HG03342 (cell line): ENCODE results near the gene SPOP.
A peak's percentile ranks its signal among the peaks of the same experiment; 100 is the strongest.
"Not testable (repeated sequence)": the region's sequence is repeated elsewhere in the genome, so short reads cannot be mapped to it uniquely, and the experiment has no call there.

Experiments used
- ATAC-seq: cut with Tn5 transposase; IDR thresholded peaks from one replicate; pipeline ENCODE4 v1.9.1; 2021; ENCODE audit warnings: mild to moderate bottlenecking, moderate library complexity; ENCODE audit not compliant: unreplicated experiment

SPOP gene

DNA sequence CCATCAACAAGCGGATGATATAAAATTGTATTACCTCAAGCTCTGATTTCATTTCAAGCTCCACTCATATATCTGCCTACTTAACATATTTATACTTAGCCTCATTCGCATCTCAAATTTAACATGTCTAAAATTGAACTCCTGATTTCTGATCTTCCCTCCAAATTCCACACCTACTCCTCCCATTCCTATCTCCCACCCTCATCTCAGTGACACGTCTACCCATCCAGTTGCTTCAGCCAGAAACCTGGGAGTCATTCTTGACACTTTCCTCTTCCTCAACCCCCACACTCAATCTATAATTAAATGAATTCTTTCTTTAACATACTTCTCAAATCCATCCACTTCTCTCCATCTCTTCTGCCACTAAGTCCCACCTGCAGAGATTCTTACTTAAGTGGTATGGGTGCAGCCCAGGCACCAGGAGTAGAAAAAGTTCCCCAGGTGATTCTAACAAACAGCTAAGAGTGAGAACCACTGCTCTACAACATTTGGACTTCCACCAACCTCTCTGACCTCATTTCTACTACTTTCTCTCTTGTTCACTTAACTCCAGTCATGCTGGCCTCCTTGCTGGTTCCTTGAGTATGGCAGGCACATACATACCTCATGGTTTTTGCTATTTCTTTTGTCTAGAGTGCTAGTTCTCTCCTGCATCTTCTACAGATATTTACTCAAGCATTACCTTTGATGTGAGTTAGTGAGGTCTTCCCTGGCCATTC is 18.1 kb downstream of the SPOP start:
- ATAC-seq, result no peak

- no peak for ATAC-seq
Measured at GRCh38 chr17:49656247-49656646, 21.6 kb downstream of the SPOP start.

DNA sequence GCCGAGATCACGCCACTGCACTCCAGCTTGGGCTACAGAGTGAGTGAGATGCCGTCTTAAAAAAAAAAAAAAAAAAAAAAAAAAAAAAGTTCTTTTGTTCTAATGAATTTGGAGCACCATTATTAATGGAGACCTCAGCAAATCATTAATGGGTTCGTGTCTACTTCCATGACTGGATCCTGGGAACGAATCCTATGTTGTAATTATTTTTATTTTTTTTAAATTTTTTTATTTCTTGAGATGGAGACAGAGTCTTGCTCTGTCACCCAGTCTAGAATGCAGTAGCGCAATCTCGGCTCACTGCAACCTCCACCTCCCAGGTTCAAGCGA is 30.7 kb downstream of the SPOP start:
- ATAC-seq, result no peak

DNA sequence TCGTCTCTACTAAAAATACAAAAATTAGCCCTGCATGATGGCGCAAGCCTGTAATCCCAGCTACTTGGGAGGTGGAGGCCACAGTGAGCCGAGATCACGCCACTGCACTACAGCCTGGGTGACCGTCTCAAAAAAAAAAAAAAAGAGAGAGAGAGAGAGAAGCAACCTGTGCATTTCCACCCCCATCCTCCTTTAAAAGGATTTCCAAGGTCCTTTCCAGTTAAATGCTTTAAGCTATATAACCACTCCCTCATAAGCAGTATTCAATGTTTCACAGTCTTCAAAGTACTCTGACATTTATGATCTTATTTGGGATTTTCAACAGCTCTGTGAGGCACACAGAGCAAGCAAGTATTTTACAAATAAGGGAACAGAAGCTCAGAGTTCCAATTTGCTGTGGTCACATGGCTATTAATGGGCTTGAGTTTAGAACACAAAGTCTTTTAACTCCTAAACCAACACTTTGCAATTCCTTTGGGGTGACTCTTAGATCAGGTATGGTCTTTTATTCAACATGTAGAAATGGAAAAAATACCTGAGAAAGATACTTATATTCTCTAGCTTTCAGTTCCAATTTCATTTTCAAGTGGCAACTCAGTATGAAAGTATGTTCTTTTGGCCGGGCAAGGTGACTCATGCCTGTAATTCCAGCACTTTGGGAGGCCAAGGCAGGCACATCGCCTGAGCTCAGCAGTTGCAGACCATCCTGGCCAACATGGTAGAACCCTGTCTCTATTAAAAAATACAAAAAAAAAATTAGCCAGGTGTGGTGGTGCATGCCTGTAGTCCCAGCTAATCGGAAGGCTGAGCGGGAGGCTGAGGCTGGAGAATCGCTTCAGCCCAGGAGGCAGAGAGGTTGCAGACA is 31.3 kb downstream of the SPOP start:
- ATAC-seq, result peak; percentile 58

DNA sequence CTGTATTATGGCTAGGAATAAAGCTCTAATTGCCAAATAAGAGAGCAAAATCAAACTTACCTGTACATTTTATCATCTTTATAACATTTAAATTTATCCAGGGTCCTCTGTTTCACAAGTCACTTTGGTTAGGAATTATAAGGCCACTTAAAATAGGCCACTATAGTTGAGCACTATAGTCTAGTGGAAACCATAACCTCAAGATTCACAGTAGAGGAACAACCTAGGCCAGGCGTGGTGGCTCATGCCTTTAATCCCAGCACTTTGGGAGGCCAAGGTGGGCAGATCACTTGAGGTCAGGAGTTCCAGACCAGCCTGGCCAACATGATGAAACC is 31.9 kb downstream of the SPOP start:
- not testable (repeated sequence) for ATAC-seq

- no peak for ATAC-seq
Measured at GRCh38 chr17:49645654-49646053, 32.2 kb downstream of the SPOP start.

GRCh38 chr17:49640556-49640955 is 37.3 kb downstream of the SPOP start:
- no peak for ATAC-seq

GRCh38 chr17:49638818-49639217 is 39.1 kb downstream of the SPOP start:
- no peak for ATAC-seq

GRCh38 chr17:49637739-49638138 is 40.2 kb downstream of the SPOP start:
- no peak for ATAC-seq

- no peak for ATAC-seq
Measured at GRCh38 chr17:49637050-49637449, 40.8 kb downstream of the SPOP start.

GRCh38 chr17:49635121-49635520 is 42.8 kb downstream of the SPOP start:
- no peak for ATAC-seq

DNA sequence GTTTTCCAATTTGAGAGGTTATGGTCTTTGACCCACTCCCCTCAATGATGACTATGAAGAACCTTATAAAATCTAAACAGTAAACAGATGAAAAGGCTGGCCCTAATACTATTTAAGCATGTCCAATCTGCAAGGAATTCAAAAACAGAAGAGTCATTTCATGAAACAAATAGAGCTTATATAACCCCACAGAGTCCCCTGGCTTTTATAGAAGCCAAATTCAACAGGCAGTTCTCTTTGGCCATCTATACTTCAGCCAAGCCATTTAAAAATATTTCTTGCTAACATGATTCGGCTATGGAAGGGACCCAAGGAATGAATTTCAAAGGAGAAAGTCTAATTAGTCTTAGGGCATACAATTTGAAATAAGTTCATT is 43.4 kb downstream of the SPOP start:
- ATAC-seq, result no peak

GRCh38 chr17:49633762-49634484 is 44.0 kb downstream of the SPOP start:
- ATAC-seq, result no peak

- ATAC-seq, result no peak
Measured at GRCh38 chr17:49633250-49633649, 44.6 kb downstream of the SPOP start.

DNA sequence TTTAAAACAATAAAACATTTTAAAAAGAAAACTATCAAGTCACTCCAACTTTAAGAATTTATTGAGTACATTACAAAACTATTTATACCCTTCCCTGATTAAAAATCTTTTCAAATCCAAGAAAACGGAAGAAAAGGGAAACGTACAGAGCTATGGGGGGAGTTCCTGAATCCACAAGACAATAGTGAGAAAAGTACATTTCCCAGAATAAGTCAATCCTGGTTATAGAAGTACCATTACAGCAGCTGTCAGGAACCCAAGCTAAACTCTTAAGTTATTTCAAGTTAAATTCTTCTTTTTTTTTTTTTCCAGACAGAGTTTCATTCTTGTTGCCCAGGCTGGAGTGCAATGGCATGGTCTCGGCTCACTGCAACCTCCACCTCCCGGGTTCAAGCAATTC is 45.7 kb downstream of the SPOP start:
- no peak for ATAC-seq

DNA sequence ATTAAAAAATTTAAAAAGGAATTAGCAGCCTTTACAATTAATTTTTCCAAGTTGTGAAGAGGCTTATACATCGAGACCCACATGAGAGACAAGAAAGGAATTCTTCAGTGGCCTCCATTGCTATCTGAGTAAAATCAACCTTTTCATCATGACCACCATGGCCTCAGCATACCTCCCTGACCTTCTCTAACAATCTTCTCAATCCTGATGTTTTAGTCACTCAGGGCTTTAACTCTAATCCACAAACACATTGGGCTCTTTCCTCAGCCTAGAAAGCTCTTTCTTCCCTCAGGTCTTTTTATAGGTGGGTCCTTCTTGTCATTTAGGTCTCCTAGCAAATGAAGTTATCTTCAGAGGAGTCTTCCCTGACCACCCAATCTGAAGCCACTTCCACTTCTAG is 46.4 kb downstream of the SPOP start:
- no peak for ATAC-seq

- ATAC-seq, result no peak
Measured at GRCh38 chr17:49630113-49630900, 47.6 kb downstream of the SPOP start.

- no peak for ATAC-seq
Measured at GRCh38 chr17:49629447-49629846, 48.5 kb downstream of the SPOP start.

- no peak for ATAC-seq
Measured at GRCh38 chr17:49624896-49625295, 53.0 kb downstream of the SPOP start.

GRCh38 chr17:49621946-49622529 is 55.9 kb downstream of the SPOP start:
- no peak for ATAC-seq

DNA sequence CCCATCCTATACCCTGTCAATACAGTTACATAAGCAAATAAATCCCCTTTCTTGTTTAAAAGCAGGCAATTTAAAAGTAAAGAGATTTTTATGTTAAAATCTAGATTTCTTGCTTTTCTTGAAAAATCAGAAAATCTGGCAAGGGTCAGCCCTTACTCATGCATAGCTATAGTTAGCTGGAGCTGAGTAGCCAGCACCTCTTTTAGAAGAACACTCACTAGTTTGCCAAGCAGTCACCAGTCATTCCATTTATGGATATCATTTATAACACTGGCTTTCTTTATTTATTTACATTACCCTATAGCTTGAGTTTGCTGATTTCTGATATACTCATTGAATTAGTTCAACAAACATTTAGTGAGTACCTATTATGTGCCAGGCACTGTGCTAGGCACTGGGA is 56.5 kb downstream of the SPOP start:
- ATAC-seq, result no peak
